Activated CD8-positive, alpha-beta T cell treated with anti-CD3 and anti-CD28 coated beads for 36 hours (primary cell): Measurements from ENCODE around the gene GPR157. TPM values are rescaled to one million over a fixed set of nuclear protein-coding genes. Genes with fewer than 3 reads are reported as not detected.

Experiments used
- ATAC-seq: fragments of 200-7000 bp; cut with Tn5 transposase; one replicate; pipeline ENCODE4 v1.10.0; 2021; ENCODE audit warnings: mild to moderate bottlenecking, moderate library complexity
- CTCF ChIA-PET: fragments of 350-600 bp; sonication (Branson Sonifier 250); formaldehyde crosslinking; loops from one replicate; lab custom pipeline; 2021; ENCODE audit warnings: antibody characterized with exemption; lab: Charles Lee
- POLR2A ChIA-PET: fragments of 350-600 bp; sonication (Branson Sonifier 250); formaldehyde crosslinking; loops from one replicate; lab custom pipeline; 2021; ENCODE audit warnings: antibody characterized with exemption; lab: Charles Lee
- DNase-seq: peaks from one replicate; pipeline ENCODE4 v3.0.0-alpha.2; 2020
- H3K27ac Mint-ChIP-seq: one replicate; pipeline ENCODE4 v1.8.0; 2021; ENCODE audit warnings: mild to moderate bottlenecking, mixed read lengths
- H3K27me3 Mint-ChIP-seq: one replicate; pipeline ENCODE4 v1.8.0; 2021; ENCODE audit warnings: mixed read lengths
- H3K36me3 Mint-ChIP-seq: one replicate; pipeline ENCODE4 v1.8.0; 2021; ENCODE audit warnings: low read depth, mixed read lengths
- H3K4me1 Mint-ChIP-seq: one replicate; pipeline ENCODE4 v1.8.0; 2021; ENCODE audit warnings: low read depth, mixed read lengths
- H3K4me3 Mint-ChIP-seq: one replicate; pipeline ENCODE4 v1.8.0; 2021; ENCODE audit warnings: mild to moderate bottlenecking, moderate library complexity, mixed read lengths
- H3K9me3 Mint-ChIP-seq: one replicate; pipeline ENCODE4 v1.8.0; 2021; ENCODE audit warnings: mixed read lengths
- CTCF ChIP-seq: fragments of 200-600 bp; IDR thresholded peaks from one replicate; pipeline ENCODE4 v1.8.0; 2022; ENCODE audit warnings: antibody characterized with exemption, mild to moderate bottlenecking
- intact Hi-C: fragments of 100-400 bp; cut with micrococcal nuclease; formaldehyde crosslinking; loops from one replicate; pipeline ENCODE4 v1.10.0; 2022
- total RNA-seq, 2 experiments: library from RNA; stranded (reverse); gene quantifications; one replicate each; pipeline ENCODE4 v1.2.3, GENCODE V29; 2021

GPR157 gene
- total RNA-seq, 2 experiments from 2014 or later, result 3.4 to 4.7 TPM

DNA sequence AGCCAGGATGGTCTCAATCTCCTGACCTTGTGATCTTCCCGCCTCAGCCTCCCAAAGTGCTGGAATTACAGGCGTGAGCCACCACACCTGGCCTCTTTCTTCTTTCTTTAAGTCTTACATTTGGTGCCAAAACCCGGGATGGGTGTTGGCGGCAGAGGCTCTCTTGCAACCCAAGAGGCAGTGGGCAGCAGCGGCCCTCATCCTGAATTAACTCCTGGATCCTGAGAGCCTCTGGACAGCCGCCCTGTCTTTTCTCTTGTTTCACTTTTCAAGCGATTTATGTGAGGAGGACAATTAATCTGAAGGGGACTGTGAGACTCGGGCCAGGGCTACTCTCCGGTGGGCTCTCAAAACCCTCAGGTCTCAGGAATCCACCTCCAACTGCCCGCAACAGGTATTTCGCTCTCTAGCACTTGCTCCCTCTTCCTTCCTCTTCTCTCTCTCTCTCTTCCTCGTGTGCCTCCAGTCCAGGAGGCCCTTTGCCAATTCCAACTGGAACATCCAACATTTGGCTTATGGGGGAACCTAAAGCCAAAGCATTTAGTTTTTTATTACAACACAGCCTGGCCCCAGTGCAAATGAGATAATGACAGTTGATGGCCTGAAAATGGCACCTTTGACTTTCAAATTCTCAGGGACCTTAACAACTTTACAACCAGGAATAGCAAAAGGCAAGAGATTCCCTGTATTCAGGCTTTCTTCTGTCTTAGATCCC lies 41.3 kb downstream of the GPR157 start:
- no peak for ATAC-seq
- H3K27ac Mint-ChIP-seq, result no peak overlapping the region
- no peaks in the 10 kb centered on the region for H3K9me3 Mint-ChIP-seq
- CTCF ChIA-PET, result no interaction called here
- POLR2A ChIA-PET, result no interaction called here
- DNase-seq, result no peak
- H3K4me1 Mint-ChIP-seq, result peaks cover 4% of the 10 kb centered on the region
- no peak for TF ChIP-seq CTCF
- no peak overlapping the region for H3K4me3 Mint-ChIP-seq
- no peaks in the 10 kb centered on the region for H3K36me3 Mint-ChIP-seq
- intact Hi-C loops, result no loop called here
- peaks cover 5% of the 10 kb centered on the region for H3K27me3 Mint-ChIP-seq

GRCh38 chr1:9086796-9087195 lies 42.1 kb downstream of the GPR157 start:
- peaks cover 5% of the 10 kb centered on the region for H3K27me3 Mint-ChIP-seq
- no peak overlapping the region for H3K27ac Mint-ChIP-seq
- intact Hi-C loops, result no loop called here
- CTCF ChIA-PET, result no interaction called here
- H3K4me3 Mint-ChIP-seq, result no peak overlapping the region
- POLR2A ChIA-PET, result no interaction called here
- no peak for TF ChIP-seq CTCF
- H3K36me3 Mint-ChIP-seq, result no peaks in the 10 kb centered on the region
- H3K4me1 Mint-ChIP-seq, result peaks cover 4% of the 10 kb centered on the region
- ATAC-seq (no peak), DNase-seq (no peak)
- H3K9me3 Mint-ChIP-seq, result no peaks in the 10 kb centered on the region

- H3K4me3 Mint-ChIP-seq, result no peak overlapping the region
- H3K36me3 Mint-ChIP-seq, result no peaks in the 10 kb centered on the region
- ChIA-PET POLR2A (no interaction called here), CTCF (interaction anchor here (0.7 to 1.5 kb wide), 2 partner anchors 81 to 95 kb away, joined by 3 read pairs; no protein-coding TSS in a partner anchor)
- no peak overlapping the region for H3K27ac Mint-ChIP-seq
- DNase-seq (no peak), ATAC-seq (no peak)
- no peak for TF ChIP-seq CTCF
- no peaks in the 10 kb centered on the region for H3K9me3 Mint-ChIP-seq
- peaks cover 5% of the 10 kb centered on the region for H3K27me3 Mint-ChIP-seq
- peaks cover 4% of the 10 kb centered on the region for H3K4me1 Mint-ChIP-seq
- intact Hi-C loops, result no loop called here
These were observed 42.9 kb downstream of the GPR157 start for GRCh38 chr1:9086045-9086444.

DNA sequence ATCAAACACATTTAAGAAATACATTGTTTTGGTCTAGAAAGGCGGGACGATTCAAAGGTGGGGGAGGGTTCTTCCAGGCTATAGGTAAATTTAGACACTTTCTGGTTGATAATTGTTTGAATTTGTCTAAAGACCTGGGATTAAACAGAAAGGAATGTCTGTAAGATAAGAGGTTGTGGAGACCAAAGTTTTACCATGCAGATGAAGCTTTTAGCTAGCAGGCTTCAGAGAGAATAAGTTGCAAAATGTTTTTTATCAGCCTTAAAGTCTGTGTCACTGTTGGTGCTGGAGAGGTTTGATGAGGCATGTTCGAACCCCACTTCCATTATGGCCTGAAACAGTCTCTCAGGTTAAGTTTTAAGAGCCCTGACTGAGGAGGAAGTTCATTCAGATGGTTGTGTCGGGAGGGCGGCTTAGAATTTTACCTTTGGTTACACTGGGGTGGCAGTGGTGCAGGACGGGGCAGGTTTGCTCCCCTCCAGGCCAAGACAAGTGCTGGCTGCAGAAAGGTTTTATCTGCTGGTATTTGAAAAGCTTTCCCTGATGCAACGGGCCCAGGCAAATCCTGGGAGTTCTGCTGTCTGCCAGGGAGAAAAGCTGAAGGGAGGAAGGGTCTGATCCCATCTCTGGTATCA lies 43.5 kb downstream of the GPR157 start:
- POLR2A ChIA-PET, result no interaction called here
- CTCF ChIA-PET, result interaction anchor here (0.7 to 1.5 kb wide), 2 partner anchors 81 to 95 kb away, joined by 3 read pairs; no protein-coding TSS in a partner anchor
- no peak for ATAC-seq
- Mint-ChIP-seq H3K4me3 (no peak overlapping the region), H3K9me3 (no peaks in the 10 kb centered on the region), H3K27me3 (peaks cover 5% of the 10 kb centered on the region), H3K4me1 (peaks cover 4% of the 10 kb centered on the region), H3K27ac (no peak overlapping the region), H3K36me3 (no peaks in the 10 kb centered on the region)
- intact Hi-C loops, result no loop called here
- DNase-seq, result no peak
- no peak for TF ChIP-seq CTCF

DNA sequence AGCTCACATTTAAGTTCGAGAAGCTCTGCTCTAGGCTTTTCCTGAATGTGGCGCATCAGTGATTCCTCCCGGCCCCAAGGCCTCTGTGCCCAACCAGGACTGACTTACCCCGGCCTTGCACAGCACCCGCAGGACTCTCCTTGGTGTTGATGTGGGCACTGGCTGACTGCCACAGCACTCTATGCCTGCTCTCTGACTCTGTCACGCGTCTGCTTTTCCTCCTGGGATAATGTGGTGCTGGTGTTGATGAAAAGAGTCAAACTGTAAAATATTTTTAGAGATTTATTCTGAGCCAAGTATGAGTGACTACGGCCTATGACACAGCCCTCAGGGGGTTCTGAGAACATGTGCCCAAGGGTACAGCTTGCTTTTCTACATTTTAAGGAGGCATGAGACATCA lies 44.0 kb downstream of the GPR157 start:
- Mint-ChIP-seq H3K36me3 (no peaks in the 10 kb centered on the region), H3K4me3 (no peak overlapping the region), H3K27me3 (peaks cover 6% of the 10 kb centered on the region), H3K9me3 (no peaks in the 10 kb centered on the region), H3K27ac (no peak overlapping the region), H3K4me1 (peaks cover 4% of the 10 kb centered on the region)
- intact Hi-C loops, result no loop called here
- CTCF ChIA-PET, result interaction anchor here (0.7 to 1.5 kb wide), 2 partner anchors 26 to 80 kb away, joined by 3 read pairs; no protein-coding TSS in a partner anchor
- POLR2A ChIA-PET, result no interaction called here
- no peak for DNase-seq
- ATAC-seq, result no peak
- TF ChIP-seq CTCF, result no peak
